ENCODE measurements around the gene MORF4L1. TPM values are rescaled to one million over a fixed set of nuclear protein-coding genes. Genes with fewer than 3 reads are reported as not detected.
"Not testable (repeated sequence)": the region's sequence is repeated elsewhere in the genome, so short reads cannot be mapped to it uniquely, and the experiment has no call there.

Gene MORF4L1
- total RNA-seq, 2 experiments from 2014 or later, result 225 to 274 TPM

DNA sequence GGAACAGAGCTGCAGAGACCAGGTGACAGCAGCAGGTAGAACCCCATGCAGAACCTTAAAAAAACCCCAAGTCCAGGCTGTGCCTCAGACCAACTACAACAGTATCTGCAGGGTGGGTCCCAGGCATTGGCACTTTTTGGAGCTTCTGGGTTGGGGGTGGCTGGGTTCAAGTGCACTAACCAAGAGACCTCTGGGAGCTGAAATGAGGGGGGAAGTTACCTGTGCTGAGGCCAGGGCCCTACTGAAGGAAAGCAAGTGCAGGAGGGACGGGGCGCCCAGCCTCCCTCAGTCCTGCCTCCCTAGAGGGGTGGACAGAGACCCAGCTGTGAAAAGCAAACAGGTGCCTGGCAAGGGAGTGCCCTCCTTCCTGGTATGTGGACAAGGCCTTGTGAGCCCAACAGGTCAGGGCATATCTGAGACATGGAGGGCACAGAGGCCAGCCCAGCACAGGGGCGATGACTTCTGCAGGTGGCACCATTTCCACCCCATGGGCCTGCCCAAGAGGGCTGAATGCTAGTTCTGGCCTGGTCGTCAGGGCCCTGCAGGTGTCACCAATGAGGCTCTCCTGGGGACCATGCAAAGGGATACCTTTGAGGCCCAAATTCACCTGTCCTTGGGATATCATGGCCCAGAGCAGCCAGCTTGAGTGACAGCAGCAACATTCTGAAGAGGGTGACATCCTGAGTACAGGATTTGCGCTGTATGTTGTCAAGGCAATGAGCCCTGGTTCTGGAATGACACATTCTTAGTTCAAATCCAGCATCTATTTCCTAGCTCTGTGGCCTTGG lies 53.5 kb downstream of the MORF4L1 start:
- no peak for DNase-seq
- POLR2A ChIA-PET, result no interaction called here
- no peak overlapping the region for H3K4me3 Mint-ChIP-seq
- CTCF ChIA-PET, result interaction anchor here (0.6 to 1.6 kb wide), 4 partner anchors 19 to 66 kb away, joined by 3 to 4 read pairs (median 4); no protein-coding TSS in a partner anchor
- H3K4me1 Mint-ChIP-seq, result peaks cover 2% of the 10 kb centered on the region
- H3K36me3 Mint-ChIP-seq (ENCODE audit: low read depth), result peaks cover 7% of the 10 kb centered on the region
- H3K27me3 Mint-ChIP-seq, result no peaks in the 10 kb centered on the region
- no peaks in the 10 kb centered on the region for H3K9me3 Mint-ChIP-seq
- no peak overlapping the region for H3K27ac Mint-ChIP-seq

DNA sequence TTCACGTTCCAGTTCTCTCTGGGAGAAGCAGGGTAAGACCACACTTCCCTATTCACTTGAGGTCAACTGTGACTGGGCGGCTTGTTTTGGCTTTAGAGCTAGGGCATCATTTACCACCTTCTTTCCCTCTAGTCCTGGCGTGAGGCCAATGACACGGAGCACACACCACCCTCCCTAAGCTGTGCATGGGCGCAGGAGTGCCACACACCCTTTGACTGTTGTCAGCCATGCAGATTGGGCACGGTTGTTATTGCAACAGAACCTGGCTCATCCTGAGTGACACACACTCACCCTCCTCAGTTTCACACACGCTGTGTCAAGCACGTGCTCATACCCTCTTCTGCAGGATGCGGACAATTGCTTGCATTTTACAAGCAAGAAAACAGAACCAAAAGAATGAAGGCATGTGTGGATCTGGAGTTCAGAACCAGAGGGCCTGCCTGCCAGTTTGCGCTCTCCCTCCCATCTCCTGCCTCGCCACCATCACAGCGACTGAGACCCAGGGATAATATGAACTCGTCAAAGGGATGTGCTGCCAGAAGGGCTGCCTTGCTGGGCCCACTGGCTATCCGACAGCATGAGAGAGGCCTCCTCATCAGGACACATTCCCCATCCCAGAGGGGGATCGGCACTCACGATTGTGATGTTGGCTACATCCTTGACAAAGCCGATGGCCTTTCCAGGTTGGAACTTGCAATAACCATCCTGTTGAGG lies 54.5 kb downstream of the MORF4L1 start:
- no peak overlapping the region for H3K27ac Mint-ChIP-seq
- H3K27me3 Mint-ChIP-seq, result no peaks in the 10 kb centered on the region
- CTCF ChIA-PET, result interaction anchor here (1.6 kb wide), 1 partner anchor 52 kb away, joined by 4 read pairs; no protein-coding TSS in a partner anchor
- POLR2A ChIA-PET, result no interaction called here
- no peaks in the 10 kb centered on the region for H3K36me3 Mint-ChIP-seq (ENCODE audit: low read depth)
- H3K4me1 Mint-ChIP-seq, result peaks cover 2% of the 10 kb centered on the region
- no peaks in the 10 kb centered on the region for H3K9me3 Mint-ChIP-seq
- no peak overlapping the region for H3K4me3 Mint-ChIP-seq
- no peak for DNase-seq

DNA sequence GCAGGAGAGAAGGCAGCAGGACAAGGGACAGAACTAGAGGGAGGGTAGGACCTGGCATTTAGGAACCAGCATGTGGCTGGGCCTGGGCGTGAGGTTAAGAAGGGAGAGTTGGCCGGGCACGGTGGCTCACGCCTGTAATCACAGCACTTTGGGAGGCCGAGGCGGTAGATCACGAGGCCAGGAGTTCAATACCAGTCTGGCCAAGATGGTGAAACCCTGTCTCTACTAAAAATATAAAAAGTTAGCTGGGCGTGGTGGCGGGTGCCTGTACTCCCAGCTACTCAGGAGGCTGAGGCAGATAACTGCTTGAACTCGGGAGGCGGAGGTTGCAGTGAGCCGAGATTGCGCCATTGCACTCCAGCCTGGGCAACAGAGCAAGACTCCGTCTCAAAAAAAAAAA lies 55.5 kb downstream of the MORF4L1 start:
- H3K36me3 Mint-ChIP-seq (ENCODE audit: low read depth); CTCF ChIA-PET; H3K27me3 Mint-ChIP-seq; H3K27ac Mint-ChIP-seq; H3K4me1 Mint-ChIP-seq; POLR2A ChIA-PET; DNase-seq; H3K9me3 Mint-ChIP-seq; H3K4me3 Mint-ChIP-seq: not testable (repeated sequence)

DNA sequence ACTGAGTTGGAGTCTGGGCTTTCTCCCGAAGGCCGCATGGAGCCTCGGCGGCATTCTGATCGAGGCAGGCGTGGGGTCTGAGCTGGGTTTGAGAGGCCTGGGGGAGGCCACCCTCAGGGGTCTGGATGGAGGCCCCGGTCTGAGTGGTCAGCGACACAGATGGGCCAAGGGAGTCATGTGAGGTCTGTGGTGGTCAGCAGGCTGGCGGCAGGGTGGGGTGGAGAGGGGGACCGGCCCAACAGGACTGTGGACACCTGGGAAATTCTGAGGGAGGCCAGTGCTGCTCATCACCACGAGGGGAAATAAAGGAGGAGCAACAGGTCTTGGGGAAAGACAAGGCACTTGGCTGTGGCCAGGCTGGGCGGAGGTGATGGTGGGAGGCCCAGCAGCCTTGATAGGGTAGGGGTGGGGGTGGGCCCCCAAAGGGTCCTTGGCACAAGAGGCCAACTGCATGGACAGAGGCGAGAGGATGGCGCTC lies 56.0 kb downstream of the MORF4L1 start:
- ChIA-PET CTCF (no interaction called here), POLR2A (no interaction called here)
- Mint-ChIP-seq H3K27ac (peak overlapping the region; percentile 13), H3K4me3 (no peak overlapping the region), H3K27me3 (no peaks in the 10 kb centered on the region), H3K4me1 (peaks cover 2% of the 10 kb centered on the region), H3K9me3 (no peaks in the 10 kb centered on the region), H3K36me3 (ENCODE audit: low read depth) (no peaks in the 10 kb centered on the region)
- no peak for DNase-seq

DNA sequence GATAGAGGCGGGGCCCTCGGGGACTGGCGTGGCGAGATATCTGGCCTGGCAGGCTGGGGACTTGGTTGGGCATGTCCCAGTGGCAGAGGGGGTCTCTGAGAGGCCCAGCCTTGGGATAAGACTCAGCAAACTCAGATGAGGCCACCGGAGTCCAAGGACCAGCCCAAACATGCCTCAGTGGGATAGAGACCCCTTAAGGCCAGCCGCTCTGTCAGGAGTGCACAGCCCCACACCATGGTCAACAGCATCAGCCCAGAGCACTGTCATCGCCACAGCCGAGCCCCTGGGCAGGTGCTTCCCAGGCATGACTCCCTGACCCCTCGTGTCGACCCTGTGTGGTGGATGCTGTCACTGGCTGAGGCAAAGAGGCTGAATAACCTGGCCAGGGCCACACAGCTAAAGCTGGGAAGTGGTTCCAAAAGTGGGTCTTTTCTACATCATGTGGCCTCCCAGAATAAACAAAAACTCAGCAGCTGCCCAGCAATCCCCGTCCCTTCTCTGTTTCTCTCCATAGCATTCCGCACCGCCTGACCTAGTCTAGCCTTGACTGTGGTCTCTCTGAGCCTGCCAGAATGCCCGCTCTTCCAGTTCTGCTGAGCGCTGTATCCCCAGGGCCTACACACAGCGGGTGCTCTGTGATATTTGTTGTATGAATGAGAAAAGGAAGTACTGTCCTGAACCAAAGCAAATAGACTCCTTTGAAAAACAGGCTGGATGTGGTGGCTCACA lies 57.0 kb downstream of the MORF4L1 start:
- CTCF ChIA-PET, result no interaction called here
- DNase-seq, result no peak
- POLR2A ChIA-PET, result no interaction called here
- H3K4me3 Mint-ChIP-seq, result no peak overlapping the region
- H3K27me3 Mint-ChIP-seq, result no peaks in the 10 kb centered on the region
- no peak overlapping the region for H3K27ac Mint-ChIP-seq
- peaks cover 3% of the 10 kb centered on the region for H3K36me3 Mint-ChIP-seq (ENCODE audit: low read depth)
- H3K4me1 Mint-ChIP-seq, result peaks cover 2% of the 10 kb centered on the region
- H3K9me3 Mint-ChIP-seq, result no peaks in the 10 kb centered on the region

DNA sequence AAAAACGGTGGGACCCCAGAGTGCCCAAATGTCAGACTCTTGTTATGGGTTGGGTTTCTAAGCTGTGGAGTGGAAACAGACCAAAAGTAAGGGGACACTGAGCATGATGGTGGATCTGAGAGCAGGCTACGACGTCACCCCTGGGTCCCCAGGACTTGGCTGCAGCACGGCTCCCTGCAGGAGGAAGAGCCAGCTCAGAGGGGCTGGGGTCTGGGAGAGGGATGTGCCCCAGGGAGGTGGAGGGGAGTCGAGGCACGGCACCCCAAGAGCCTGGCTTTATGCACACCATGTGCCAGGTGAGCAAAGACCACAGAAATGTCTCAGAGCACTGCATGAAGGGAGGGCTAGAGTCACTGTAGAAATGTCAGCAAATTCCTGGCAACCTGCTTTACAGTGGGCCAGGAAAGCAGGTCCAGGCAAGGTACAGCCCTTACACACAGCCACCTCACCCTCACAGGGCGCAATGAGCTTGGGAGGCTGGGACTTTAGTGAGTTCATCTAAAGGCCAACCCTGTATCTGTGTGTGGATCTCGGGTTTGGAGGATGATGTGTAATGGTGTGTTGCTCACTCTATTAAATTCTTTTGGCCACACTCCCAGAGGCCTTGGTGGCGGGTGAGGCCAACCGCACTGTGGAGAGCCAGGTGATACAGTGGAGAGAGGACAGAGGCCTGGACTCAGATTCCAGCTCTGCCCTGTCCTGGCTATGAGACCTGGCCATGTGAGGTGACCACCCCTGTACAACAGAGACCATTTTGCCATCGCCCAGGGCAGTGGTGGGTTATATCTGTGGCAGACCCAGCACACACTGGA lies 58.1 kb downstream of the MORF4L1 start:
- no peak overlapping the region for H3K27ac Mint-ChIP-seq
- ChIA-PET POLR2A (no interaction called here), CTCF (no interaction called here)
- DNase-seq, result no peak
- H3K4me3 Mint-ChIP-seq, result no peak overlapping the region
- H3K9me3 Mint-ChIP-seq, result no peaks in the 10 kb centered on the region
- H3K36me3 Mint-ChIP-seq (ENCODE audit: low read depth), result peaks cover 4% of the 10 kb centered on the region
- H3K4me1 Mint-ChIP-seq, result peaks cover 2% of the 10 kb centered on the region
- no peaks in the 10 kb centered on the region for H3K27me3 Mint-ChIP-seq

DNA sequence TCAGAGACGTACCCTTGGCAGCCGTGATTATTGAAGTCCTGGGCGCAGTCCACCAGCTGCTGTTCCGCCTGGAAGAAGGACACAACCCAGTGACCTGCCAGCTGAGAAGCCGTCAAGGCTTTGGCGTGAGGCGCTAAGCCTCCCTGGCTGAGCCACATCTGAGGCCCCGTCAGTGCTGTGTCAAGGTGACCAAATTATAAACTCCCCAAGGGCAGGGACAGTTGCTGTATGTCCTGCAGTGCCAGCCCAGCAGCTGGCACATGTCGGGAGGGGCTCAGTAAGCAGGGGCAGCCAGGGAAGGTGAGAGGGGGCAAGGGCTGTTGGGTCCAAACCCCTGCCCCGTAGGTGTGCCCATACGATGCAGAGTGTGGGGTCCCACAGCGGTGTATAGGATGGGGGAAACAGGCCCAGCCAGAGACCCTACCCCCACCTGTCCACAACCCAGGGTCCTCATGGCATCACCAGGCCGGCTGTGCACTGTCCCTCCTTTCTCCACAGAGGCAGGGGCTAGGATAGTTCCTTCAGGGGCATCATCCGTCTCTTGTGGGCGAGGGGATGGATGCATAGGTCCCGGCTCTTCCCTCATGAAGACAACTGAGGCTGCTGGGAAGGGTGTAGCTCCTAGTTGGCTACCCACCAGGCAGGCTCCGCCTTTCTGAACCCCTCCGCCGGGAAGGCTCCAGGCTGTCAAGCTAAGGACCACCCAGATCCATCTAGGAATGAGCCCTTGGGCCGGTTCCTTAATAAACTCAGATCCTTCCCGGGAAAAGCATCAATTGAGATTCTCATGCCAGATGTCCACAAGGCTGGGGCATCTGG lies 59.0 kb downstream of the MORF4L1 start:
- CTCF ChIA-PET, result no interaction called here
- Mint-ChIP-seq H3K4me3 (no peak overlapping the region), H3K36me3 (ENCODE audit: low read depth) (peaks cover 4% of the 10 kb centered on the region), H3K4me1 (peaks cover 11% of the 10 kb centered on the region), H3K27me3 (no peaks in the 10 kb centered on the region), H3K27ac (no peak overlapping the region), H3K9me3 (no peaks in the 10 kb centered on the region)
- DNase-seq, result no peak
- POLR2A ChIA-PET, result no interaction called here

DNA sequence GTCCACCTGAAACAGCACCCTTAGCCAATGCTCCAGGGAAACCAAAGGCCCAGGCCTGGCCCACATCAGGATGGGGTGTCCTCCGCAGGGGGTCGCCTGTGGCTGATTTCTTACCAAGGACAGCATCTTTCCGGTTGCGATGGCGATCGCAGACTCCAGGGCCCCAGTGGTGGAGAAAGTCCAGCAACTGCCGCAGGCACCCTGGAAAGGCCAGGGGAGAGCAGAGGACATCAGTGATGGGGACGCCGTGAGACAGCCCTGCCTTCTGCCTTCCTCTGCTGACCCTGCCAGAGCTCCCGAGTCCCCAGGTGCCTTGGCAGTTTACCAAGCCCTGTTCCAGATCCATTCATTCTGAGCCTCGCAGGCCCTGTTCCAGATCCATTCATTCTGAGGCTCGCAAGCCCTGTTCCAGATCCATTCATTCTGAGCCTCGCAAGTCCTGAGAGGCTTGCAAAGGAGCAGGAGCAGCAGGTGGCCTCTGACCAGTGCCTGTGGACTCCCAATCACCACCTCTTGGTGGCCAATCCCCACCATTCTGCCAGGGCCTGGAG lies 59.6 kb downstream of the MORF4L1 start:
- H3K4me3 Mint-ChIP-seq, result no peak overlapping the region
- CTCF ChIA-PET, result no interaction called here
- H3K36me3 Mint-ChIP-seq (ENCODE audit: low read depth), result peaks cover 4% of the 10 kb centered on the region
- no peaks in the 10 kb centered on the region for H3K9me3 Mint-ChIP-seq
- DNase-seq, result no peak
- H3K4me1 Mint-ChIP-seq, result peaks cover 18% of the 10 kb centered on the region
- no peaks in the 10 kb centered on the region for H3K27me3 Mint-ChIP-seq
- no peak overlapping the region for H3K27ac Mint-ChIP-seq
- POLR2A ChIA-PET, result no interaction called here

DNA sequence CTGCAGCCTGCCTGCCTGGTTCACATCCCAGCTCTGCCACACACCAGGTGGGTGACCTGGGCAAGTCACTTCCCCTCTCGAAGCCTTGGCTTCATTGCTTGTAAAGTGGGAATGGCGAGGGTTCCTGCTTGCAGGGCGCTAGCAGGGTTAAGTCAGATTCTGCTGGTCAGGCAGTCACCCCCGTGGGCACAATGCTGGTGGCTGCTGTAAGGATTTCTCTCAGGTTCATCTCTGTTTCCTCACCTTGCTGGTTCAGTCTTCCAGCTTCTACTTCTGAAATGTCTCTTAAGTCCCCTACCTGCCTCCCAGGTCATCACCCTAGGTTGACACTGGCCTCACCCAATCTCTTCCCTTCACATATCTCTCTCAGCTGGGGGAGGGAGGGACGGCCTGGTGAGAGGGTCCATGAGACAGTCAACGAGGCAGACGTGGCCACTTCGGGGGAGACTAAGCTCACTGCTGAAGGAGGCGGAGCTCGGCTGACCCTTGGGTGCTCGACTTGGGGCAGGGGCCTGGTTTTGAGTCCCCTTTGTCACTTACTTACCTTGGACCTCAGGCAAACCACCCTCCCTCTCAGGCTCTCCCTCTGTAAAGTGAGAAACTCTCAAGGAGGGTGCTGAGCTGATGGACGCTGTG lies 60.6 kb downstream of the MORF4L1 start:
- Mint-ChIP-seq H3K9me3 (peaks cover under 1% of the 10 kb centered on the region), H3K27me3 (peaks cover 1% of the 10 kb centered on the region), H3K27ac (no peak overlapping the region), H3K4me1 (peaks cover 23% of the 10 kb centered on the region), H3K4me3 (no peak overlapping the region), H3K36me3 (ENCODE audit: low read depth) (peaks cover 5% of the 10 kb centered on the region)
- DNase-seq, result no peak
- CTCF ChIA-PET, result interaction anchor here (1.0 kb wide), 1 partner anchor 257 kb away, joined by 3 read pairs; no protein-coding TSS in a partner anchor
- POLR2A ChIA-PET, result no interaction called here

DNA sequence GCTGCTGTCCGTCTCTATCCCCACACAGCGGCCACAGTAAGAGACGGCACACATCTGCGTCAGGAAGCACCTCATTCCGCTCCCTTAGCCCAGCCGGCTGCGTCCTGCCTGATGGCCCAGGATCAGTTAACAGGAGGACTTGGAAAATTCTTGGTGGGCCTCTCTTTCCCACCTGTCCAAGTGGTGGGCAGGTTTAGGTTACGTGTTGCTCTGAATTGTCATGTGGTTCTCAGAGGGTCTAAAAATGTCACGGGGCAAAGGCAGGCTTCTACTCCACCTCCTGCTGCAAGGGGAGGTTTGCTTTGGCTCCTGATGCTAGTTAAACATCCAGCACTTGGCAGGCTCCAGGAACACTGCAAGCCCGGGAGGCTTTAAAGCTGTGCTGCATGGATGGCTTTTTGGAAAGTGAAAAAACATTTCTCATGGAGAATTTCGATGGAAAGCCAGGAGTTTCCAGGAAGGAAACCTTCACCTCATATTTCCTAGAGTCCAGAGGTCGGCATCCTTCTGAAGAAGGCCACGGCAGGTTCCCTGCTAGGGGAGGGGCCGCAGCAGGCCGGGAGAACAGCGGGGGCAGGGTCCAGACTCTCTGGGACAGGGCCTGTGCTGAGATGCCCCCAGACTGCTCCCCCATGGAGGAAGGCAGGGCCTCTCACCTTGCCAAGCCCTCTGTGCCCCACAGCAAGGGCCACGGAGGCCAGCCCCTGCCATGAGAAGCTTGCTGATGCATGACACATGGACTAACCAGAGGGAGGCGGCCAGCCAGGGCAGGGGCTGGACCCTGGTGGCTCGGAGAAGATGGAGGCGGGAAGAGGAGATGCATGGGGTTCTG lies 61.3 kb downstream of the MORF4L1 start:
- no peak overlapping the region for H3K27ac Mint-ChIP-seq

DNA sequence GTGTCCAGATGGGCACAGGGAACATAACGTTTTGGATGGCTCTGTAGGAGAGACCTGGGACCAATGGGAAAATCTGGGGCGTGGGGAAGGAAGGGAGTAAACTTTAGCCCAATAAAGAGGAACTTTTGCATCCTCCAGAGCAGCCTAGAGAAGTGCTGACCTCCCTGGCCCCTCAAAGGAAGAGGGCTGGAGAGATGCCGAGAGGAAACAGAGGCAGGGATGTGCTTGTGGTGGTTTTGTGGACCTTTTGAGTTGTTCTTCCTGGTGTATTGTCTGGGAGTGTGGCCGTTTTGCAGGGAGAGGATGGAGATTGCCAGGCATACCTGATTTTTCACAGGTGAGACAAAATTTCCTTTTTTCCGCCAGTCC lies 61.9 kb downstream of the MORF4L1 start:
- Mint-ChIP-seq H3K27ac (no peak overlapping the region), H3K27me3 (peaks cover 2% of the 10 kb centered on the region), H3K4me1 (peaks cover 35% of the 10 kb centered on the region), H3K9me3 (peaks cover 2% of the 10 kb centered on the region), H3K4me3 (no peak overlapping the region), H3K36me3 (ENCODE audit: low read depth) (peaks cover 10% of the 10 kb centered on the region)
- ChIA-PET POLR2A (no interaction called here), CTCF (no interaction called here)
- no peak for DNase-seq

More for the DNA sequence above, 61.3 kb downstream of the MORF4L1 start:
- Mint-ChIP-seq H3K27me3 (peaks cover 2% of the 10 kb centered on the region), H3K4me1 (peaks cover 30% of the 10 kb centered on the region), H3K4me3 (no peak overlapping the region), H3K9me3 (peaks cover 2% of the 10 kb centered on the region), H3K36me3 (ENCODE audit: low read depth) (peaks cover 10% of the 10 kb centered on the region)
- ChIA-PET CTCF (interaction anchor here (1.0 kb wide), 1 partner anchor 256 kb away, joined by 3 read pairs; no protein-coding TSS in a partner anchor), POLR2A (no interaction called here)
- no peak for DNase-seq
